GM18526 (cell line): ENCODE data around the gene PROS1.
A peak's percentile ranks its signal among the peaks of the same experiment; 100 is the strongest.

Experiments used
- POLR2A ChIP-seq: IDR thresholded peaks from 3 replicates; pipeline ENCODE4 v1.6.1; 2011; ENCODE audit not compliant: insufficient read length; ENCODE audit errors: extremely low read depth

PROS1 gene

DNA sequence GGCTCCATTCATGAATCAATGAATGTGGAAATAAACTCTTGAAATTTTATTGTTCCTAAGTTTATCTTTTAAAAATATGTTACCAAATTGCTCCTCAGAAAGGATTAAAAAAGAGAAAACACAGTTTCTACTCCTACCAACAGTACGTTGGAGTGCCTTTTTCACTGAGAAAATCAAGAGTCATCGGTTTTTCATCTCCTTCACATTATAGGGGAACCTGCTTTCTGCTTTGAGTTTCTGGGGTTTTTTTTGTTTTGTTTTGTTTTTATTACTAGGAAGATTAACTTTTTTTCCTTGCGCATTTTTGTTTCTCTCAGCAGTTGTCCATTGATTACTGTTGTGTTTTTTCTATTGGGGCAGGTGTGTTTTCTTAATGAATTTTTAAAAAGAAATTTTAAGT is 9.7 kb upstream of the PROS1 start:
- TF ChIP-seq POLR2A: no peak

DNA sequence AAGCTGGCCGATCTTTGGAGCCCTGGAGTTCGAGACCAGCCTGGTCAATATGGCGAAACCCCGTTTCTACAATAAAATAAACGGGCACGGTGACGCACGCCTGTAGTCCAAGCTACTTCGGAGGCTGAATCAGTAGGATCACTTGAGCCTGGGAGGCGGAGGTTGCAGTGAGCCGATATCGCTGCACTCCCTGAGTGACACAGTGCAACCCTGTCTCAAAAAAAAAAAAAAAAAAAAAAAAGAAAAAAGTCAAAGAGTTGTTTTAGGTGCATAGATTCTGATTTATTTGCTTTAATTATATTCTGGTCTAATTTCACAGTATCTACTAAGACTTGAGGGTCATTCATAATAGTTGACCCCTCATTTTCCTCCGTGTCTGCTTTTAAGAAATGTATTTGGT is 8.0 kb upstream of the PROS1 start:
- TF ChIP-seq POLR2A: no peak

- TF ChIP-seq POLR2A: peak; percentile 73
Measured at GRCh38 chr3:93979850-93980676, 6.4 kb upstream of the PROS1 start, which contains the start of gene ARL13B. ARL13B (plus strand) TSS chr3:93980155; CDS start chr3:93980424, 269 bp downstream.

- TF ChIP-seq POLR2A: no peak
Measured at GRCh38 chr3:93969997-93970396, 3.7 kb downstream of the PROS1 start.

GRCh38 chr3:93969443-93969842 is 4.3 kb downstream of the PROS1 start:
- no peak for TF ChIP-seq POLR2A

DNA sequence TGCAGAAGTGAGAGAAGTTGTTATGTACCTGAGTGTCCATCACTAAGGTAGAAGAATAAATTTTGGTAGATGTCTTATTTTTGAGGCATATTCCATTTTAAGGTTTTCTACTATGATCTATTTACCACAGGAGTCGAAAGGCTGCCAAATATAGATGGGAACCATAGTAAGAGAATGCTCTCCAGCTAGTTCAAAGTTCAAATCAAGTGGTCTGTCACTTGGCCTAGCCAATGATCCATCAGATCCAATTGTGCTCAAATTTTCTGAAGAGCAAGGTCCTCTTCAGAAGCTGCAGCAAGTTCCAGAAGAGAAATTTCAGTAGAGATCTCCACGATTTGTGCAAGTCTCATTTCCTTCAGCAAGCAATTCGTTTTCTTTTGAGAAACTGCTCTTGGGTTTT is 10.9 kb downstream of the PROS1 start:
- TF ChIP-seq POLR2A: no peak

GRCh38 chr3:93961489-93961888 is 12.2 kb downstream of the PROS1 start:
- no peak for TF ChIP-seq POLR2A

DNA sequence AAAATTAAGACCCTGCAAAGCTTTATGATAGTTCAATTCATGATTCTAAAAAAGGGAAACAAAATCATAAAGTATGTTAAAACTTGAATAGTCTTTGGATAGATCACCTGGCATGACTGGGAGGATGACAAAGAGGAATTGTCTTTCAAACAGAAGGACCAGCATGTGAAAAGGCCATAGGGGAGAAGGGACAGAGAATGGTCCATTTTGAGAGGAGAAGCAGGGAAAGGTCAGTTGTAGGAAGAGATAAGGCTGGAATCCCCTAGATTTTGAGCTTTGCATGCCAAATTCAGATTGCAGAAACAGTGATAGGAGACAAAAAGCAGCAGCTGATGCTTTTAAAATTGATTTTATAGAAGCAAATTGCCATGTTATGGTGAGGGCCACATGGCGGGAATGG is 12.7 kb downstream of the PROS1 start:
- no peak for TF ChIP-seq POLR2A

- no peak for TF ChIP-seq POLR2A
Measured at GRCh38 chr3:93936549-93936948, 37.1 kb downstream of the PROS1 start.

GRCh38 chr3:93934366-93935046 is 39.2 kb downstream of the PROS1 start:
- TF ChIP-seq POLR2A: no peak

DNA sequence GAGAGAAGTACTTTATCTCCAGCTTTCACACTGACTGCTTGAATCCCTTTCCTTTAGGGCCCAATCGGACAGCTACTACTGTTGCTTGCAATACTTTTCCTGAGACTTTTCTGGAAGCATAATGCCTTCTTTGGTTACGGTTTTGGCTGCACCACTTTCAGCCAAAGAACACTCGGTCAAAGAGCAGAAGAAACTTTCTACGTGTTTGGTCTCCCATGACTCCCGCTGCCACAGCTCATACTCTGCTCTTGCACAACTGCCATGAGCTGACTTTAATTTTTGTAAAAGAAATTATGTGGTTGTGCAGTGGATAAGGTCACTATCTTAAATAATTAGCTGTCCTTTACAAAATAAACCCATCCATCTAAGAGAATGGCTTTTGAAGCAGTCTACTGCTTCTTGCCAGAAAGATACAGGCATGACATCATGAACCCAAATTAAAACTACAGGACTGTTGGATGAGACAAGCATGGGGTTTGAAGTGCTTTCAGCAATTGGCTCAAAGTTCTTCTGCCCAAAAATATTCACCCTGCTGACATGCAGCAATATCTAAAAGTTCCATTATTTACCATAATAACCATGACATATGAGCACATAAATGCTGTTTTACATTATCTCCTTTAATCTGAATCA is 42.0 kb downstream of the PROS1 start:
- TF ChIP-seq POLR2A: no peak

DNA sequence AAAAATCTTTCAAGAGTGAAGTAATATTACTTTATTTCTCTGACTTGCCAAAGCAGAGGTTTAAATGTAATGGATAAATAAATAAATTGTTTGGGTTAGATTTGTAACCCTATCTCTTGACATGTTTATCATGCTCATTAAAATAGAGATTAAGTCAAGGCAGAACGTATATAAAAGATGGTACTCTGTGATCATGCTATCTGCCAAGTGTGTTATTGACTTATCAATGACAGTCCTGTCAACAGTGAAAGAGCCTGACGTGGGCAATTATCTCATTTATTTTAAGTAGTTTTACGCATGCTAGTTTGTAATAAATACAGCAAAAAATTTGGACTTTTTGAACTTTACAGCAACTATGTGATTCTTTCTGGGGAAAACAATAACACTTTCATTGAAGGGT is 43.7 kb downstream of the PROS1 start:
- no peak for TF ChIP-seq POLR2A

DNA sequence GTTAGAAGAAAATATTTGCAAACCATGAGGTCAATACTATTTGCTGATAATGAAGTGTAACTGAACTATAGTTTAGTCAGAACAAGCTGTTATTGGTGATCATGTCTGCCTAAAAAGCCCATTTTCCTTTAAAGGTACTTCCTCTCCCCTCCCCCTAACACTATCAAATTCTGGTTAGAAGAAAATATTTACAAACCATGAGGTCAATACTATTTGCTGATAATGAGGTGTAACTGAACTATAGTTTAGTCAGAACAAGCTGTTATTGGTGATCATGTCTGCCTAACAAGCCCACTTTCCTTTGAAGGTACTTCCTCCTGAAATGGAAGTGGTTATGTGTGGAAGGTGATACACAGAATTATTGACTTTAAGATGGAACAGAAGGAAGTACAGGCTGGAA is 46.9 kb downstream of the PROS1 start:
- no peak for TF ChIP-seq POLR2A

GRCh38 chr3:93924491-93924890 is 49.2 kb downstream of the PROS1 start:
- no peak for TF ChIP-seq POLR2A

DNA sequence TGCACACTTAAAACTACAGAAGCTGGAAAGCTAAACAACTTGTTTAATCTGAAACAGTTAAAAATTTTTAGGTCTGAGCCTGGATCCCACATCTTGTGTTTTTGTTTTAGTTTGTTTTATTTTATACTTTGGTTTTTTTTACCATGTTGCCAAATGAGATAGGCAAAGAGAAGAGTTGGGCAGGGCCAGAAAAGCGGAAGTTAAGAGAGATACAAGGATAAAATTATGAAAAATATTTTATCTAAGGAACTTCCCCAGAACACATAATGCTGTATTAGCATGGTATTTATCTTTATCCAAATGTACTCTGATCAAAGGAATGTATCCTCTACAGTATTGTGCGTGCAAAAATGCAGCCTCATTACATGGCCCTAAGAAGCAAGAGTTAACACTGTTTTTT is 50.7 kb downstream of the PROS1 start:
- no peak for TF ChIP-seq POLR2A

- TF ChIP-seq POLR2A: no peak
Measured at GRCh38 chr3:93911206-93911605, 62.5 kb downstream of the PROS1 start.
